Measurements from ENCODE around the gene SYT13.

Gene SYT13

DNA sequence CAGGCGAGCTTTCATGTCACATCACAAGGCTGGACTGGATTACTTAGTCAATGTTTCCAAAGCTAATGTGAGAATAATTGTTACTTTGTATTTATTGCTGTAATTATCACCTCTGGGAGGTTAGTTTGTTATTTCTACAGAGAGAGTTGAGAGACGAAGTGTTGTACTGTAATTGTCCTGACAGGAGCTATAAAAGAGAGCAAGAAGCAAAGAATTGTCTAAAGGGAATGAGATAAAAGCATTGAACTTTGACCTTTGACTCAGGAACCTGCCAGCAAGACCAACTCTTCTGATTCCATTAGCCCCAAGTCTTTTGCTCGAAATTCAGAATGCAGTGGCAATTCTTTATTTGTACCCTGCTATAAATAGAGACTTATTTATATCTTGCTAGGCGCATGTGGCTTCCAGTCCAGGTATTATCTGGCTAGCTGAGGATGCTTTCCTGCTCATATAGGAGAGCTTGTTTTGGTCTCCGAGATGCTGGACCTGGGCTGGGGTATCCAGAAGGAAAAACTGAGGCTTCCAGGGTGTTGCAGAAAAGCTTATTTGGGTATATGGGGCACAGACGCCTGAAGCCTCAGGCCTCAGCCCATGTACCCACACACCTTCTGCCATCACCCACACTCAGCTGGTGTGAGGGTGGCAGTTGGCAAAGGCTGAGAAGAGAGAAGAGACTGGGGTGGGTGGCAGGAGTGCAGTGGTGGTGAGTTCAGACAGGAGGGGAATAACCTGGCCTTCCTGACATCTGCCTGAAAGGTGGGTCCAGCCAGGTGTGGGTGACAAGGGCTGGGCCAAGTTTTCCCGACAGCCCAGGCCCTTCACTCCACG, 40.7 kb downstream of the SYT13 start:
- no peak for DNase-seq

DNA sequence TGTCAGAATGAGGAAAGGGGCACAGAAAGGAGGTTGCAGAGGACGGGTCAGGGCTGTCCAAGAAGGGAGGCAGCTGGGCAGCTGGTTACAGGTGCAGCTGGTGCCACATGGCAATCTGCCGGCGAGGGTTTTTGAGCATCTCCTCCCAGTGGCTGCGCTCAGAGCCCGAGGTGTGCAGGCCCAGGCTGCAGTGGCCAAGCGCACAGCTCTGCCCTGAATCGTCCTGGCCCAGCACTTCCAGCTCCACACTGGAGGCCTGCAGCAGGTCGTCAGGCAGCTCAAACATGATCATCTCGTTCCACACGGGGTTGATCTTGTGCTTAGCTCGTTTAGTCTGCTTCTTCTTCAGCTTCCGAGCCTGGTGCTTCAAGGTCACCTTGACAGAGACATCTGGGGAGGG, 42.2 kb downstream of the SYT13 start:
- DNase-seq: no peak

DNA sequence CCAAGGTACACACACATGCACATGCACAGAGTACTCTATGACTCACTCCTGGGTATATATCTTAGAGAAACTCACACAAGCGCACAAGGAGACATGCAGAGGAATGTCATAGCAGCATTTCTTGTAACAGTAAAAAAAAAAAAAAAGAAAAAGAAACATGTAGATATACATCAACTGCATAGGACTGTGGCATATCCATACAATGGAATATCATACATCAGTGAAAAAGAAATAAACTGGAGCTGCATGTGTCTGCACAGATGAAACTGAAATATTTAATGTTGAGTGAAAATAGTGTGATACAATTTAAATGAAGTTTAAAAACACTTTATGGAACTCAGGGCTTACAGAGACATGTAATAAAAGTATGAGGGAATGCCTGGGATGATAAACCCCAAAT, 46.4 kb downstream of the SYT13 start:
- no peak for DNase-seq

DNA sequence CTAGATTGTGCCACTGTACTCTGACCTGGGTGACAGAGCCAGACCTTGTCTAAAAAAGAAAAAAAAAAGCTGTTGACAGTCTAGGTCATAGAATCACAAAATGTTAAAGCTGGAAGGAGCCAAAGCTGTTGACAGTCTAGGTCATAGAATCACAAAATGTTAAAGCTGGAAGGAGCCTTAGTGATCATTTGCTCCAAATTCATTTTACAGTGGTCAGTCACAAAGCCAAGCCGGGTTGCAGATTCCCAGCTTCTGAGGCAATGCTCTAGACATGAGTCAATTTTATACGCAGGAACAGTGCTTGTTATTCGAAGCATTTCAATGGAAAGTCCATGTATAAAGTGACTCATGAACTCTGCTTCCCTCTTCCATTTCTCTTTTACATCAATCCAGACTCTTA, 47.4 kb downstream of the SYT13 start:
- DNase-seq: no peak

DNA sequence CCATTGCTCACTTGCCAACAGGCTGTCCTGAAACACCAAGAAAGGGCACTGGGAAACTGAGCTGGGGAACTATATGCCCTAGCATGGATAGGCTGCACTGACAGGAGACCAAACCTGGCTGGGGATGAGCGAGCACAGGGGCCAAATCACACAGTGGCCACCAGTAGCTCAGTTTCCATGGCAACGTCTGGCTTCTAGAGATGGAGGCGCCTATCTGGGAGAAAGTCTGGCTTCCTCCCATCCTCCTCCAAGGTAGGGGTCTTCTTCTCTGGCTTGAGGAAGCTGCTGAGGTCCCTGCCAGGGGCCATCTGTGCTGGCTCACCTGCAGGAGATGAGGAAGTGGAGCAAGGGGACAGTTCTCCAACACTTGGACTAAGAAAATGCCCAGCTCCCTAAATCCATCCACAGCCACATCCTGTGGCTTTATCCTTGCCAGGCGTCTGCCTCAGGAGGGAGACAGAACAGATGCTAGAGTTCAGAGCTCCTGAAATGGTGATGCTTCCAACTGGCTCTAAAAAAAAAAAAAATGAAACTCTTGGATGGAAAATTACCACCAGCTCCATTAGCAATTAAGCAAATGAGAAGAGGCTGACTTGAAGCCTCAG, 48.3 kb downstream of the SYT13 start:
- no peak for DNase-seq

DNA sequence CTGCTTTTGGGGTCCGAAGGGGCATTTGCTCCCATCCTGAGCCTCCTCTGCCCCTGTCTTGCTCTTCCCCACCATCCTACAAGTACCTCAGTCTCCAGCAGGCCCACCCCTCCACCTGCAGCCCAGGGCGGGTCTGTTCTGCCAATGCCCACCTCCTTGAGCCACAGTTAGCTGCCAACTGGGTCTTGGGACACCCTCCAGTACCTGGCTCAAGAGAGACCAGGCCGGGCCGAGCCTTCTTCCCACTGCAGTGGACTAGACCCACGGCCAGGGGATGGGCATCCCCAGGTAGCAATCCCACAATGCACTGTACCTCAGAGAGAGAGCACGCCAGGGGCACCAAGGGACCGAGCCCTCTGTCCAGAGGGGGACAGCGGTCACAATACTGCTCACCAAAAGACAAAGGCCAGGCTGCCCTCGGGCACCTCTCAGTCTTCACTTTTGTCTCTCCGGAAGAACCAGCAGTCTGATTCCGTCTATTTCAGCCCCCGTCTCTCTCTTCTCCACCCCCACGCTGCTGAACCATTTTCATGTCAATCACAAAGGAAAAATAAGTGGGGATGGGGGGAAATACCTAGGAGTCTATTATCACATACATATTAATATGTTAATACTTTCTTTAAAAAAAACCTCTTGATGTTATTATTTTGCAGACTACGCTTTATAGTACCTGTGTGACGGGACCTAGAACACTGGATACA, 51.7 kb downstream of the SYT13 start:
- DNase-seq: no peak

DNA sequence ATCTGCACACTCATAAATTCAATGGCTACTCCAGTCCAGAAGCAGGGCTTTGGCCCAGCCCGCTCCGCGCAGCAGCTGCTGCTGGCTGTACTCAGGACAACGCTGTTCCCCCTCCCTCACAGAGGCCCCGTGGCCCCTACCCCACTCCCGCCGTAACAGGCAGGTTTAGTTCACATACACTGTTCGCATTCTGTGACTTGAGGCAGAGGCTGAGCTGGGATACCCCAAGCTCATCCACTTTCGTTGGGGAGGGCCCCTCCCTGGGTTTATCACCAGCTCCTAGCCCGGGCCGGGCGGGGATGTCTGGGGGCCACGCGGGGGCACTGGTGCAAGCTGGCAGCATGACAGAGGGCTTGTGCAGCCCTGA, 52.4 kb downstream of the SYT13 start:
- no peak for DNase-seq

DNA sequence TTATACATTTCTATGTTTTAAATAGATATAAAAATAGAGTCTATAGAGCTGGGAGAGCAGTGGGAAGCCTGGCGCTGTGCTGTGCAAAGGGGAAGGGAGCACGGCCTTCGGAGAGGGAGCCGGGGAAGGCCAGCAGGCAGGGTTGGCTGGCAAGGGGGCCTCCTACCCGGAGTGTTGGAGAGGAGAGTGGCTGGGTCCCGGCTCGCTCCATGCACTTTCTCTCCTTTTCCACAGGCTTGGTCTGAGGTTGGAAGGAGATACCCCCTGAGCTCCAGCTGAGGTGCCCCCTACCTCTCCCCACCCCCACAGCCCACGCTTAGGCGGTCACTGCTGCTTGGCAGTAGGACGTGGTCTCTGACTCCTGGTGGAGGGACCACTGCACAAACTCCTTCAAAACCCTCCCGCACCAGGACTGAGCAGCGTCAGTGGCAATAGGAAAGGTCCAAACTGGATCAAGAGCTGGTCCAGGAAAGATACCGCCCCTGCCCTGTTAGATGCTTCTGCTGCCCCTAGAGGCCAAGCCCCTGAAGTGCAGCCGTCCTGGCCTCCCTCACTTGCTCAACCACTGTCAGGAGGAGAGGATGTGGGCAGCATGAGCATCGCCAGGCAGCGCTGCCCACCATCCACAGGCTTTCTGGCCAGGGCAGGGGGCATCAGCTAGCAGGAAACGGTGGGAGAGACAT, 52.9 kb downstream of the SYT13 start:
- peak; percentile 33 to 57 for DNase-seq

DNA sequence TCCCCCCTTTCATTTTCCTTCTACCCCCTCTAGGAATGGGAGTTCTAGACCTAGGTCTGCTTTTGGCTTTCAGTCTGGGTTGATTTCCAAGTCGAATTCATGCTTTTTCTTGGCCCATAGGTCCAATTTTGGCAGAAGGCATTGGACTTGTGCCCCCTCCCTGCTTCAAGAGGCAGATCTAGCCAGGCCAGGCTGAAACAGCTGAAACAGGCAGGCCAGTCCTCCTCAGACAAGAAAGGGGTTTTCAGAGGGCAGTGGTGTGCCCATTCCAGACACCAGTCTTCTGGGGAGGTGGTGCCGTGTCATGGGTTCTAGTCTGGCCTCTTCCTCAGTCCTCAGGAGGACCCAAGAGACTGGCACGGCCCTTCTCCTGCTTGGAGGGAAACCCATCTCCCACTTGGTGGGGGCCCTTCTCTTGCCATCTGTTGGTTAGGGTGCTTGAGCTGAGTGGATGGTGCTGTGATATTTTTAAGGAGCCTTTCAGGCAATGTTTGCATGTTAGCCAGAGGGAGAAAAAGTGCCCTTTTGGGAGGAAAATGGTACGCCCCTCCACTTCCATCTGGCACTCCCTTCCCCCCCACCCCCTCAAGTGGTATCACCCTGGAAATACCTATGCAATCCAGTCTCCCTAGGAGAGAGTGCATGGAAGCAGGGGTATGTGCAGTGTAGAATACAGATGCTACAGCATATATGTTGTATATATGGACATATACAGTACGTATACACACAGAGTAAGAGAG, 53.6 kb downstream of the SYT13 start:
- DNase-seq: no peak

DNA sequence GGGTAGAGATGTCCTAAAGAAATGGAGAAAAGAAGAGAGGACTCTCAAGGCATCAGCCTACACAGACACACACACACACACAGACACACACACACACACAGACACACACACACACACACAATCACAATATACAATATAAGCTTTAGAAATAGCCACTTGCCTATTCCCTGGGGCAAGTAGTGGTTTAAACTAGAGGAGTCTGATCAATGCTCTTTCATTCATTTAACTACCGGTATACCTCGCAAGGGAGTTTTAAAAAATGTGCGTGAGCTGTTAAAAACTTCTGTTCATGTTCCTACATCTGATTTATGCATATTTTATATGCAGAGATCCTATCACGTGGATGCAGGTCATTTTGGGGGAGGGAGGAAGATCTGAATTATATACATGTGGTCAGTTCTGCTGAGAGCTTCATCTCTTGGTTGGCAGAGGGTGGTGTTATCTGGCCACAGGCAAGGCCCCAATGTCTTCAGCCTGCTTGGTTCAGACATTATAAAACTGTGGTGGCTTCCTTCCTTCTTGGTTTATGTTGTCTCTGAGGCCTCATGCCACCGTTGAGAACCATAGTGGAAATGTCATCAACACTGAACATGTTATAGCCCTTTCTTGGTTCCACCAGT, 56.6 kb downstream of the SYT13 start:
- DNase-seq: no peak

DNA sequence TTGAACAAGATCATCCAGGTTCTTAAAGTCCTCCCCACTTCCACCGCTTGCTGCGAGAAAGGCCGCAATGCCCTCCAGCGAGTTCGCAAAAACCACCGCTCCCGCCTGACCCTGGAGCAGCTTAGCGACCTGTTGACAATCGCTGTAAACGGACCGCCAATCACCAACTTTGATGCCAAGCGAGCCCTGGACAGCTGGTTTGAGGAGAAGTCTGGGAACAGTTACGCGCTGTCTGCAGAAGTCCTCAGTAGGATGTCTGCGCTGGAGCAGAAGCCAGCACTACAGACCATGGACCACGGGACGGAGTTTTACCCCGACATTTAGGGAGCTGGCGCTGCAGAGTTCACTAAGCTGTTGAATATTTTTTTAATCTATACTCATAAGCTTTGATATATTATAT, 58.3 kb downstream of the SYT13 start:
- no peak for DNase-seq

DNA sequence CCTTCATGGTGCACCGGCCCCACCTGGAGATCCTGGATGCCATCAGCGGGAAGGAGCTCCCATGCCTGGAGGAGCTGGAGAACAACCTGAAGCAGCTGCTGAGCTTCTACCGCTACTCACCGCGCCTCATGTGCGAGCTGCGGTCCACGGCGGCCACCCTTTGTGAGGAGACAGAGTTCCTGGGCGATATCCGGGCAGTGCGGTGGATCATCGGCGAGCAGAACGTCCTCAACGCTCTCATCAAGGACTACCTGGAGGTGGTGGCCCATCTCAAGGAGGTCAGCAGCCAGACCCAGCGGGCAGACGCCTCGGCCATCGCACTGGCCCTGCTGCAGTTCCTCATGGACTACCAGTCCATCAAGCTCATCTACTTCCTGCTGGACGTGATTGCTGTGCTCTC, 59.2 kb downstream of the SYT13 start:
- DNase-seq: no peak

DNA sequence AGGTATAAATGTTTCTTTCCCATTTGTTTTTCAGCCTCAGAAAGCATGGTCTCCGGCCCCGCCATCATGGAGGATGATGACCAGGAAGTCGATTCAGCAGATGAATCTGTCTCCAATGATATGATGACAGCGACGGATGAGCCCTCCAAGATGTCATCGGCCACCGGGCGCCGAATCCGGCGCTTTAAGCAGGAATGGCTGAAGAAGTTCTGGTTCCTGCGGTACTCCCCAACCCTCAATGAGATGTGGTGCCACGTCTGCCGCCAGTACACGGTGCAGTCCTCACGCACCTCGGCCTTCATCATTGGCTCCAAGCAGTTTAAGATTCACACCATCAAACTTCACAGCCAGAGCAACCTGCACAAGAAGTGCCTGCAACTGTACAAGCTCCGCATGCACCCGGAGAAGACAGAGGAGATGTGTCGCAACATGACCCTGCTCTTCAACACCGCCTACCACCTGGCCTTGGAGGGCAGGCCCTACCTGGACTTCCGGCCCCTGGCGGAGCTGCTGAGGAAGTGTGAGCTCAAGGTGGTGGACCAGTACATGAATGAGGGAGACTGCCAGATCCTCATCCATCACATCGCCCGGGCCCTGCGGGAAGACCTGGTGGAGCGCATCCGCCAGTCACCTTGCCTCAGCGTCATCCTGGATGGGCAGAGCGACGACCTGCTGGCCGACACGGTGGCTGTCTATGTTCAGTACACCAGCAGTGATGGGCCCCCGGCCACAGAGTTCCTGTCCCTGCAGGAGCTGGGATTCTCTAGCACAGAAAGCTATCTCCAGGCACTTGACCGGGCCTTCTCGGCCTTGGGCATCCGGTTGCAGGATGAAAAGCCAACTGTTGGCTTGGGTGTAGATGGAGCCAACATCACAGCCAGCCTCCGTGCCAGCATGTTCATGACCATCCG, 59.9 kb downstream of the SYT13 start:
- DNase-seq: no peak

DNA sequence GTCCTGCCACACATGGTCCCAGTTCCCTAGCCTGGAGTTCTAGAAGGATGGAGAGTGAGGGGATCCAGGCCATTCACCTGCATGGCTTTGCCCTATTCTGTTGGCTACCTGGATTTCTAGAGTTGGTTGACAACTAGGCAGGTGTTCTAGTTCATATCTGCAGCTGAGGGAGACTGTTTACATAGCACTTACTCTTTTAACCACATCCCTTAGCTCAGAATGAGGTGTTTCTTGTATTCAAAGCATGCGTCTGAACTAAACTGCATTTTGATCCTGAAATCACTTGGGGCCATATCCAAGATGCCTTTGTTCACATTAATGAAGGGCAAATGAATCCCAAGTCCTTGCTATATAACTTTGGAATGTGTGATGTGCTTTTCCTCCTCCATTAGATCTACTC, 60.9 kb downstream of the SYT13 start:
- DNase-seq: no peak

DNA sequence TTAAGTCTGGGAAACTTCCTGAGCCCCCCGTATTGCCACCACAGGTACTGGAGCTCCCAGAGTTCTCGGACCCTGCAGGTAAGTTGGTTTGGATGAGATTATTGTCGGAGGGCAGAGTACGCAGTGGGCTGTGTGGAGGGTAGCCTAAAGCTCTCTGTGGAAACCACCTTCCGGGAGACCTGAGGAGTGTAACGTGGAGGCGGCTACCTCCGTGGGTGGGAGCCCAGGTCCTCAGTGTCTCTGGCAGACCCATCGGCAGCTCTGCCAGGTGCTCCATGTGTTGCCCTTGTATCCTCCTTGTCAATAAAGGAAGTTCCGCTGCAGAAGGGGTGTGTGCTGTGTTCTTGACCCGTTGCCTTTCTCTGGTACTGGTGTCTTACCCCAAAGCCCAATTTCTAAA, 61.4 kb downstream of the SYT13 start:
- DNase-seq: no peak

DNA sequence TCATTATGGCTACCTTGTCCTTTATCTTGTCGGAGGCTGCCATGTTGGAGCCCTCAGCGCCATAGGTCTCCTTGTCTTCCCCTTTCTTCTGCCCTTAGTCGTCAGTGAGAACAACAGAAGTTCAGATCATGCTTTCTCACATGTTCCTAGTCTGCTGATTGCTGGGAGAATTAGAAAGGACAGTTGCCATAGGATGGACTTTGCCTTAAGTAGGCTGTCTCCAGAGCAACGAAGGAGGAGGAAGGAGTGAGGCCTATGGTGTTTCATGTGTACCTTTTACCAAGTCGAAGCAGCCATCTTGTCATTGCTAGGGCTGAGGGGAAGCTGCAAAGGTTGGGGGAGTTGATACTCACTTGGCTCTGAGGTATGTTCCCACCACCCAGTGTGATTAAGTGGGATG, 62.6 kb downstream of the SYT13 start:
- no peak for DNase-seq

DNA sequence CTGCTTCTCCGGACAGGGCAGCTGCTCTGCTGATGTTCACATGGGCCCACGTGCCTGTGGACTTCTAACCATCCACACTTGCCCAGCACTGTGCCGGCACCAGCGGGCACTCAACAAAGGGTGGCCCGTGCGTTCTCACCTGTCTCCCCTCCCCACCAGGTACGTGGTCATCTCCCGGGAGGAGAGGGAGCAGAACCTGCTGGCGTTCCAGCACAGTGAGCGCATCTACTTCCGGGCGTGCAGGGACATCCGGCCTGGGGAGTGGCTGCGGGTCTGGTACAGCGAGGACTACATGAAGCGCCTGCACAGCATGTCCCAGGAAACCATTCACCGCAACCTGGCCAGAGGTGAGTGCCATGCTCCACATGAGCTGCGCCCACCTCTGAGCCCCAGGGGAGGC, 66.7 kb downstream of the SYT13 start:
- no peak for DNase-seq

DNA sequence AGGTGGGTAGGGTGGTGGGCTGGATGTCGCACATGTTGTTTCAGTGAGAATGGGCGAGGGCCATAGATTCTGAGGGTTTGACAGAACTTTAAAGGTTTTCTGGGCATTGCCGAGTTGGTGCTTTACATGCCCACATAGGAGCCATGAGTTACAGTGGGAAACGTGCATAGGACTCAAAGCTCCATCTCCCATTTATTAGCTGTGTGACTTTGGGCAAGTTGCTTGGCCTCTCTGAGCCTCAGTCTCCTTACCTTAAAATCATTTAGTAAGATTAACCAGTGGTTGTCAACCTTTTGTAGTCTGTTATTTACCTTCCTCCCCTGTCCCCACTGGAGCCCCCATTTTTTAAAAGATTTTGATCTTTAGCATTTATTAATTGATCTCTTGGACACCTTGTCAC, 67.4 kb downstream of the SYT13 start:
- DNase-seq: no peak

DNA sequence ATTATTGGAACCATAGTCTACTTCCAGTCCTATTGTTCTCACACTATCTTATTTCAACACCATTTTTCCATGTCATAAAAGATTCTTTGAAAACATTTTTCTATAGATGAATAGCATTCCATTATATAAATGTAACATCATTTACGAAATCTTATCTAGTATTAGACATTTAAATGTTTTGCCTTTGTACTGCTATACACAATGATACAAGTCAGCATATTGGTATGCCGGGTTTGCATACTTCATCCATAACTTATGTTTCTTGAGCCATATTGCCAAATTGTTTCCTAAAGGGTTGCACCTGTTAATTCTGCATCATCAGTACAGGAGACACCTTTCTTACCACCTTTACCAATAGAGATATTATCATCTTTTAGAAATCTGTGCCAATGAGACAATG, 68.2 kb downstream of the SYT13 start:
- DNase-seq: no peak

DNA sequence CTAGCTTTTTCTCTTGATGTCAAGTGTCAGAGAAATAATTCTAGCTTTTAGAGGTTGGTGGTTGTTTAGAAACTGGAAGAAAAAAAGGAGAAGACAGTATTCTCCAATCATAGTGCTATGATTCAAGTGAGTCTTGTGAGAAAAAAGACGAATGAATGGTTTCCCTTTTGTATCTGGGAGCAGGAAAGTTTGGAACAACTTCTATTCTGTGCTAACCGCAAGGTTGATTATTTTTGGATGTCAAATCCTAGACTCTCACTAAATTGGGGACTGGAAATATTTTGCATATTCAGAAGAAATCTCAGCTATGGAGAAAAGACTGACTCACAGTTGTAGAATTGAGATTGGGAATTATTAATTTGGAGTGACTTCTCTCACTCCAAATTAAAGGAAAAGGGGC, 69.2 kb downstream of the SYT13 start:
- no peak for DNase-seq

DNA sequence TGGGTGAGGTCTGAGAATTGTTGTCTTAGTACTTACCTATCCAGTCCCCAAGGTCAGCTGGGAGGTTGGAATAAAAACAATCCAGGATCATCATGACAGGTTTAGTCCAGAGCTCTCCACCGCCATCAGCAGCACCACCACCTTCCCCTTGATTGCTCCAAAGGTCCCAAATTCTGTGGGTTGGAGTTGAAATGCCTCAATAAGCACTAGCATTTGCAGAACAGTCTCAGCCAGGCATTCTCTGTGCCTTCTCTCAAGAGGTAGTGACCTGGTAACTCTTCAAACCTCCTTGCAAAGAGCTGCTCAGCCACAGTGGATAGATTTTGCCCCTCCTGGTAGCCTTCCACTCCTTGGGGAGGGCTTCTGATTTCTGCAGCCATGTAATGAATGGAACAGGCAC, 70.1 kb downstream of the SYT13 start:
- no peak for DNase-seq

Data from stimulated activated CD4-positive, alpha-beta T cell treated with anti-CD3 and anti-CD28 coated beads, Interleukin-4, amount 100 ng/mL, for 4 hours (primary cell).